OCI-LY7 (cell line): ENCODE results near the gene DNAI2.

Experiments used
- CTCF ChIP-seq: fragments of 200-600 bp; sonication (generic); conservative IDR thresholded peaks from 2 replicates; pipeline ENCODE4 v1.5.1; 2014; ENCODE audit warnings: mild to moderate bottlenecking, antibody characterized with exemption, low read length, moderate library complexity, mixed read lengths
- EZH2phosphoT487 ChIP-seq: fragments of 200-600 bp; sonication (generic); IDR thresholded peaks from 2 replicates; pipeline ENCODE4 v1.6.1; 2018; ENCODE audit warnings: low read depth, borderline replicate concordance, mild to moderate bottlenecking, mixed run types, antibody characterized with exemption, low read length, moderate library complexity, mixed read lengths

DNA sequence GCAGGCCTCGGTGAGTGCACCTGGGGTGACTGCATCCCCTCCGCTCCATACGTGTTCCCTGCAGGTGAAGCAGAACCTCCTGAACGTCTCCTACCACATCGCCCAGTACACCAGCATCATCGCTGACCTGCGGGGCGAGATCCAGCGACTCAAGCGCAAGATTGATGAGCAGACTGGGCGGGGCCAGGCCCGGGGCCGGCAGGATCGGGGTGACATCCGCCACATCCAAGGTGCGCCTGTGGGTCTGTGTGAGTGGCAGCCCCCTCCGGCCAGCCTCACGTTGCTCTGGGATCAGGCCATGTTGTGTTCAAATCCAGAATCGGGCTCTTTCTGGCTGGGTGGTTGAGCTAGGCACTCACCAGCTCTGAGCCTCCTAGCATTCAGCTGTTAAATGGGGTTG, 75.1 kb downstream of the DNAI2 start:
- no peak for TF ChIP-seq CTCF
- no peak for TF ChIP-seq EZH2phosphoT487
